ENCODE measurements around the gene GUCA2A. TPM values are rescaled to one million over a fixed set of nuclear protein-coding genes. Genes with fewer than 3 reads are reported as not detected.

GUCA2A gene
- total RNA-seq, 1 experiment from 2014 or later = not detected

DNA sequence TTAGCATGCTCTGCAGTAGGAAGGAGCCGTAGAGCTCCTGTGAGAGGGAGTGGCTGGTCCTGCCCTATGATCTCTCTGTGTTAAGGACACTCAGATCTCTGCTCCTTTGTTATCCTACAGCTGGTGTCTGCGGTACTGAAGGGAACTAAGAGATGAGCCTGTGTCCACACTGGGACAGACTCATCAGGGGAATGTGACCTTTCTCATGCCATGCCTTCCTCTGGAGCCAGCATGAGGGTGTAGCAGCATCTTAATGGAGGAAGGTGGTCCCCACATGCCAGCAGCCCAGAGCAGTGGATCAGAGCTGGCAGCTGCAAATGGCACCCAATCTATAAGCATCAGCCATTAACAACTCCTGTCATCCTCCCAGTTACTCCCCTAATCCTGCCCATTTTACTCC is 36.0 kb downstream of the GUCA2A start:
- no peak for TF ChIP-seq POLR2AphosphoS5 (IDR thresholded peaks at IDR 0.05; ENCODE audit: low read depth, low read length)
- no peak for TF ChIP-seq SIN3A (IDR thresholded peaks at IDR 0.05; ENCODE audit: borderline replicate concordance, insufficient read depth, low read depth, low read length)
- TF ChIP-seq TCF7L2 (IDR thresholded peaks at IDR 0.05; ENCODE audit: low read depth, low read length) = no peak
- TF ChIP-seq, protein P1, sequence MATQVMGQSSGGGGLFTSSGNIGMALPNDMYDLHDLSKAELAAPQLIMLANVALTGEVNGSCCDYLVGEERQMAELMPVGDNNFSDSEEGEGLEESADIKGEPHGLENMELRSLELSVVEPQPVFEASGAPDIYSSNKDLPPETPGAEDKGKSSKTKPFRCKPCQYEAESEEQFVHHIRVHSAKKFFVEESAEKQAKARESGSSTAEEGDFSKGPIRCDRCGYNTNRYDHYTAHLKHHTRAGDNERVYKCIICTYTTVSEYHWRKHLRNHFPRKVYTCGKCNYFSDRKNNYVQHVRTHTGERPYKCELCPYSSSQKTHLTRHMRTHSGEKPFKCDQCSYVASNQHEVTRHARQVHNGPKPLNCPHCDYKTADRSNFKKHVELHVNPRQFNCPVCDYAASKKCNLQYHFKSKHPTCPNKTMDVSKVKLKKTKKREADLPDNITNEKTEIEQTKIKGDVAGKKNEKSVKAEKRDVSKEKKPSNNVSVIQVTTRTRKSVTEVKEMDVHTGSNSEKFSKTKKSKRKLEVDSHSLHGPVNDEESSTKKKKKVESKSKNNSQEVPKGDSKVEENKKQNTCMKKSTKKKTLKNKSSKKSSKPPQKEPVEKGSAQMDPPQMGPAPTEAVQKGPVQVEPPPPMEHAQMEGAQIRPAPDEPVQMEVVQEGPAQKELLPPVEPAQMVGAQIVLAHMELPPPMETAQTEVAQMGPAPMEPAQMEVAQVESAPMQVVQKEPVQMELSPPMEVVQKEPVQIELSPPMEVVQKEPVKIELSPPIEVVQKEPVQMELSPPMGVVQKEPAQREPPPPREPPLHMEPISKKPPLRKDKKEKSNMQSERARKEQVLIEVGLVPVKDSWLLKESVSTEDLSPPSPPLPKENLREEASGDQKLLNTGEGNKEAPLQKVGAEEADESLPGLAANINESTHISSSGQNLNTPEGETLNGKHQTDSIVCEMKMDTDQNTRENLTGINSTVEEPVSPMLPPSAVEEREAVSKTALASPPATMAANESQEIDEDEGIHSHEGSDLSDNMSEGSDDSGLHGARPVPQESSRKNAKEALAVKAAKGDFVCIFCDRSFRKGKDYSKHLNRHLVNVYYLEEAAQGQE (IDR thresholded peaks at IDR 0.05; ENCODE audit: insufficient read depth in 1 of 2, low read depth in 2 of 2, low read length in 1 of 2) = no peak
- TF ChIP-seq, protein P2, sequence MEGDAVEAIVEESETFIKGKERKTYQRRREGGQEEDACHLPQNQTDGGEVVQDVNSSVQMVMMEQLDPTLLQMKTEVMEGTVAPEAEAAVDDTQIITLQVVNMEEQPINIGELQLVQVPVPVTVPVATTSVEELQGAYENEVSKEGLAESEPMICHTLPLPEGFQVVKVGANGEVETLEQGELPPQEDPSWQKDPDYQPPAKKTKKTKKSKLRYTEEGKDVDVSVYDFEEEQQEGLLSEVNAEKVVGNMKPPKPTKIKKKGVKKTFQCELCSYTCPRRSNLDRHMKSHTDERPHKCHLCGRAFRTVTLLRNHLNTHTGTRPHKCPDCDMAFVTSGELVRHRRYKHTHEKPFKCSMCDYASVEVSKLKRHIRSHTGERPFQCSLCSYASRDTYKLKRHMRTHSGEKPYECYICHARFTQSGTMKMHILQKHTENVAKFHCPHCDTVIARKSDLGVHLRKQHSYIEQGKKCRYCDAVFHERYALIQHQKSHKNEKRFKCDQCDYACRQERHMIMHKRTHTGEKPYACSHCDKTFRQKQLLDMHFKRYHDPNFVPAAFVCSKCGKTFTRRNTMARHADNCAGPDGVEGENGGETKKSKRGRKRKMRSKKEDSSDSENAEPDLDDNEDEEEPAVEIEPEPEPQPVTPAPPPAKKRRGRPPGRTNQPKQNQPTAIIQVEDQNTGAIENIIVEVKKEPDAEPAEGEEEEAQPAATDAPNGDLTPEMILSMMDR (IDR thresholded peaks at IDR 0.05) = no peak
- in situ Hi-C loops (cut with HindIII; ENCODE audit: low pct_unique_long_range_greater_than_20kb, low sequenced_read_pairs) (no loop called here), intact Hi-C loops (cut with micrococcal nuclease; ENCODE audit: unreplicated experiment) (no loop called here)
- DNase-seq (ENCODE audit: low read depth, low spot score) (no peak), ATAC-seq (no peak)
- ChIA-PET POLR2A (no interaction called here), CTCF (no interaction called here)
- no peaks in the 10 kb centered on the region for H3K9me3 ChIP-seq (ENCODE audit: control insufficient read depth, insufficient read depth, low read depth, low read length)
- no peak overlapping the region for H3K4me3 ChIP-seq (ENCODE audit: low read depth in 2 of 2, low read length in 2 of 2)
- no peaks in the 10 kb centered on the region for H3K36me3 ChIP-seq (ENCODE audit: control insufficient read depth, insufficient read depth, low read length)
- no TSS peak for BruUV-seq (replicated peaks)
- no peaks in the 10 kb centered on the region for H3K27me3 ChIP-seq (ENCODE audit: control insufficient read depth, insufficient read depth, low read length)
- no peaks in the 10 kb centered on the region for H3K4me1 ChIP-seq (ENCODE audit: control insufficient read depth, insufficient read depth, low read length)
- H3K27ac ChIP-seq (ENCODE audit: low read length) = no peak overlapping the region

DNA sequence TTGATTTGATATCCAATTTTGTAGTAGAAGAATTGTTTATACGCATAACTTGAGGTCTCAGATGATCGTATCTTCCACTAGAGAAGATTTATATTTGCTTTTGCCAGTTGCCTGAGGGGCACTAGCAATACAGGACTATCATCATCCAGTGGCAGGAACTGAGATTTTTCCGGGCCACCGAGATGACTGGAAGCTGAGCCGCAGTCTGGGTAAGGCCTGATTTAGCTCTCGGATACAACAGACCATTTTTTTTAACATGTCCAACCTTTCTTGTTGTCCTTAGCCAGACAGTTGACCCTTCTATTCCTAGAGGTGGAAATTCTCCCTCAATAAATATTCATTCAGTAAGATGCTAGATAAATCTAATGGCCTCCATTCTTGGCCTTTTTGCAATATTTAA is 36.8 kb downstream of the GUCA2A start:
- ChIA-PET POLR2A (no interaction called here), CTCF (no interaction called here)
- Histone ChIP-seq H3K4me1 (ENCODE audit: control insufficient read depth, insufficient read depth, low read length) (no peaks in the 10 kb centered on the region), H3K27ac (ENCODE audit: low read length) (no peak overlapping the region), H3K36me3 (ENCODE audit: control insufficient read depth, insufficient read depth, low read length) (no peaks in the 10 kb centered on the region), H3K4me3 (ENCODE audit: low read depth in 2 of 2, low read length in 2 of 2) (no peak overlapping the region), H3K27me3 (ENCODE audit: control insufficient read depth, insufficient read depth, low read length) (no peaks in the 10 kb centered on the region), H3K9me3 (ENCODE audit: control insufficient read depth, insufficient read depth, low read depth, low read length) (no peaks in the 10 kb centered on the region)
- in situ Hi-C loops (cut with HindIII; ENCODE audit: low pct_unique_long_range_greater_than_20kb, low sequenced_read_pairs) = no loop called here
- intact Hi-C loops (cut with micrococcal nuclease; ENCODE audit: unreplicated experiment) = no loop called here
- no TSS peak for BruUV-seq (replicated peaks)
- TF ChIP-seq SIN3A (IDR thresholded peaks at IDR 0.05; ENCODE audit: borderline replicate concordance, insufficient read depth, low read depth, low read length) = no peak
- no peak for TF ChIP-seq TCF7L2 (IDR thresholded peaks at IDR 0.05; ENCODE audit: low read depth, low read length)
- no peak for TF ChIP-seq POLR2AphosphoS5 (IDR thresholded peaks at IDR 0.05; ENCODE audit: low read depth, low read length)
- TF ChIP-seq, protein P1 (IDR thresholded peaks at IDR 0.05; ENCODE audit: insufficient read depth in 1 of 2, low read depth in 2 of 2, low read length in 1 of 2) = no peak
- TF ChIP-seq, protein P2 (IDR thresholded peaks at IDR 0.05) = no peak
- ATAC-seq (no peak), DNase-seq (ENCODE audit: low read depth, low spot score) (no peak)

Data from Panc1 (cell line).